Occipital lobe (tissue), 3 donors: ENCODE results near the gene C20orf204. TPM values are rescaled to one million over a fixed set of nuclear protein-coding genes. Genes with fewer than 3 reads are reported as not detected.
"Not testable (repeated sequence)": the region's sequence is repeated elsewhere in the genome, so short reads cannot be mapped to it uniquely, and the experiment has no call there.

Source experiments
- DNase-seq: peaks from one replicate; lab custom pipeline; 2025; lab: John Stamatoyannopoulos, UW
- small RNA-seq: library from RNA; depleted of rRNA; stranded (forward); fragments of <200 nt; gene quantifications from one replicate; pipeline ENCODE3, GENCODE V24; 2014
- total RNA-seq: library from RNA; depleted of rRNA; stranded (reverse); fragments of >200 nt; gene quantifications from one replicate; pipeline ENCODE4 v1.2.3, GENCODE V29; 2014

C20orf204 gene
- total RNA-seq, 1 donor from 2014 or later, result 1.2 TPM

GRCh38 chr20:64083378-64083803 lies 47.4 kb downstream of the C20orf204 start:
- peak; percentile 37 for DNase-seq

- no peak for DNase-seq
These were observed 48.1 kb downstream of the C20orf204 start, which contains the start of gene LKAAEAR1 for GRCh38 chr20:64083804-64084684. TSS of gene LKAAEAR1 (minus strand) at chr20:64084398. CDS start at chr20:64084219, 179 bp downstream.

GRCh38 chr20:64084685-64085152 lies 48.7 kb downstream of the C20orf204 start:
- DNase-seq, result no peak

- no peak for DNase-seq
These were observed 50.8 kb downstream of the C20orf204 start for GRCh38 chr20:64086801-64087200.

GRCh38 chr20:64087226-64087825 lies 51.3 kb downstream of the C20orf204 start:
- DNase-seq, result not testable (repeated sequence)

GRCh38 chr20:64088586-64088985 lies 52.6 kb downstream of the C20orf204 start:
- not testable (repeated sequence) for DNase-seq

Small RNAs within 50 kb of the gene (small RNA-seq; reads per million reads assigned to genes)
- gene AL355803.1, result not detected
- gene MIR6813, result not detected

Other genes starting within 250 kb of the C20orf204 start
- gene ZBTB46, start 204.9 kb upstream of the C20orf204 start, total RNA-seq, result 21.5 TPM
- gene ABHD16B, start 174.7 kb upstream of the C20orf204 start, total RNA-seq, result not detected
- gene TPD52L2, start 170.9 kb upstream of the C20orf204 start, total RNA-seq, result 20.3 TPM
- gene DNAJC5, start 141.1 kb upstream of the C20orf204 start, total RNA-seq, result 99.7 TPM
- 17.8 TPM for gene UCKL1, start 79.8 kb upstream of the C20orf204 start, total RNA-seq
- 15.8 TPM for gene ZNF512B, start 66.3 kb upstream of the C20orf204 start, total RNA-seq
- 6.4 TPM for gene SAMD10, start 56.5 kb upstream of the C20orf204 start, total RNA-seq
- 71.0 TPM for gene PRPF6, start 55.0 kb upstream of the C20orf204 start, total RNA-seq
- 0.31 TPM for gene SOX18, start 13.5 kb downstream of the C20orf204 start, total RNA-seq
- gene TCEA2, start 27.0 kb downstream of the C20orf204 start, total RNA-seq, result 36.0 TPM
- gene RGS19, start 43.3 kb downstream of the C20orf204 start, total RNA-seq, result 10.1 TPM
- 14.3 TPM for gene OPRL1, start 43.9 kb downstream of the C20orf204 start, total RNA-seq
- gene LKAAEAR1, start 48.2 kb downstream of the C20orf204 start, total RNA-seq, result 0.78 TPM
- gene NPBWR2, start 71.4 kb downstream of the C20orf204 start, total RNA-seq, result not detected
- gene MYT1, start 128.3 kb downstream of the C20orf204 start, total RNA-seq, result 5.9 TPM
- 129 TPM for gene PCMTD2, start 219.6 kb downstream of the C20orf204 start, total RNA-seq